ENCODE data around the gene LKAAEAR1.
A peak's percentile ranks its signal among the peaks of the same experiment; 100 is the strongest.

Gene LKAAEAR1

DNA sequence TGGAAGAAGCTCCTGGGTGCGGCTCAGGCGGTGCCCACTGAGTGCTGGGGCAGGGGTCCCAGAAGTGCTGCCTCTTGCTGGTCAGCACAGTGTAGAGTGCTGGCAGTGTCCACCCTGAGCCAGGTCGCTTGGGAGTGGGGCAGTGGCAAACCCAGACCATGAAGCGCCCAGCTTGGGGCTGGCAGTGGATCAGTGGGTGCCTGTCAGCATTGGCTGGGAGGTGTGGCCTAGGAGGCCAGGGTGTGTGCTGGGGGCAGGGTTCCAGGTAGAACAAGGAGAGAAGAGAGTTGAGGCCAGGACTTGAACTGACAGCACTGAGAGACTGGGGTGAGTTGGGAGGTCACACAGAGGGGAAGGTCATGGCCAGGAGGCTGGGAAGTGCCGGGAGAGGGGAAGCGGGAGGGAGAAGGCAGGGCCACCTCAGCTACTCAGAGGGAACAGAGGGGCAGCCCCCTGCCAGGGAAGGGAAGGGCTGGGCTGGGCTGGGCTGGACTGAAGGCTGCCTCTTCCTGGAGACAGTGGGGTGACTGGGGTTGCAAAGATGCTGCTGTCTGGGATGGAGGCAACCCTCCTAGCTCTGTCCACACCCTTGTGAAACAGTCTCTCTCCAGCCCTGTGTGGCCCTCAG is 17.1 kb downstream of the LKAAEAR1 start:
- no peak overlapping the region for H3K4me3 ChIP-seq (ENCODE audit: low read depth, low read length)
- no peak for DNase-seq (ENCODE audit: low read depth)
- TF ChIP-seq, protein P1, sequence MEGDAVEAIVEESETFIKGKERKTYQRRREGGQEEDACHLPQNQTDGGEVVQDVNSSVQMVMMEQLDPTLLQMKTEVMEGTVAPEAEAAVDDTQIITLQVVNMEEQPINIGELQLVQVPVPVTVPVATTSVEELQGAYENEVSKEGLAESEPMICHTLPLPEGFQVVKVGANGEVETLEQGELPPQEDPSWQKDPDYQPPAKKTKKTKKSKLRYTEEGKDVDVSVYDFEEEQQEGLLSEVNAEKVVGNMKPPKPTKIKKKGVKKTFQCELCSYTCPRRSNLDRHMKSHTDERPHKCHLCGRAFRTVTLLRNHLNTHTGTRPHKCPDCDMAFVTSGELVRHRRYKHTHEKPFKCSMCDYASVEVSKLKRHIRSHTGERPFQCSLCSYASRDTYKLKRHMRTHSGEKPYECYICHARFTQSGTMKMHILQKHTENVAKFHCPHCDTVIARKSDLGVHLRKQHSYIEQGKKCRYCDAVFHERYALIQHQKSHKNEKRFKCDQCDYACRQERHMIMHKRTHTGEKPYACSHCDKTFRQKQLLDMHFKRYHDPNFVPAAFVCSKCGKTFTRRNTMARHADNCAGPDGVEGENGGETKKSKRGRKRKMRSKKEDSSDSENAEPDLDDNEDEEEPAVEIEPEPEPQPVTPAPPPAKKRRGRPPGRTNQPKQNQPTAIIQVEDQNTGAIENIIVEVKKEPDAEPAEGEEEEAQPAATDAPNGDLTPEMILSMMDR (IDR thresholded peaks at IDR 0.05; ENCODE audit: low read depth, low read length, missing control alignments): no peak

DNA sequence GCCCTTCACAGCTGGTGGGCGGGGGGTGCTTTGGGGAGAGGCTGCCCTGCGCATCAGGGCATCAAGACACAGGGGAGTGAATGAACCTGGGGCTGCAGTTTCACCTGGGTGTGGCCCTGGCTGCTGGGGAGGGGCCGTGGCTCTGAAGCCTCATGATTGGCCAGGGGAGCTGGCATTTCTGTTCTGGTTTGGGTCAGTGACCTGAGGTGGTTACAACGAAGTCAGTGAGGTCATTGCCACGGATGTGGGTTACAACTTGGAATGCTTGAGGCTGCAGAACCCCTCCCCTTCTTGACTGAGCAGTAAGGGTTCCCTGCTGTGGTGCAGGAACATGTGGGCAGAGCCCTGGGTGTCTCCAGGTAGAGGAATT is 18.2 kb downstream of the LKAAEAR1 start:
- TF ChIP-seq, protein P1 (IDR thresholded peaks at IDR 0.05; ENCODE audit: low read depth, low read length, missing control alignments): no peak
- H3K4me3 ChIP-seq (ENCODE audit: low read depth, low read length): no peak overlapping the region
- DNase-seq (ENCODE audit: low read depth): peak; percentile 85

DNA sequence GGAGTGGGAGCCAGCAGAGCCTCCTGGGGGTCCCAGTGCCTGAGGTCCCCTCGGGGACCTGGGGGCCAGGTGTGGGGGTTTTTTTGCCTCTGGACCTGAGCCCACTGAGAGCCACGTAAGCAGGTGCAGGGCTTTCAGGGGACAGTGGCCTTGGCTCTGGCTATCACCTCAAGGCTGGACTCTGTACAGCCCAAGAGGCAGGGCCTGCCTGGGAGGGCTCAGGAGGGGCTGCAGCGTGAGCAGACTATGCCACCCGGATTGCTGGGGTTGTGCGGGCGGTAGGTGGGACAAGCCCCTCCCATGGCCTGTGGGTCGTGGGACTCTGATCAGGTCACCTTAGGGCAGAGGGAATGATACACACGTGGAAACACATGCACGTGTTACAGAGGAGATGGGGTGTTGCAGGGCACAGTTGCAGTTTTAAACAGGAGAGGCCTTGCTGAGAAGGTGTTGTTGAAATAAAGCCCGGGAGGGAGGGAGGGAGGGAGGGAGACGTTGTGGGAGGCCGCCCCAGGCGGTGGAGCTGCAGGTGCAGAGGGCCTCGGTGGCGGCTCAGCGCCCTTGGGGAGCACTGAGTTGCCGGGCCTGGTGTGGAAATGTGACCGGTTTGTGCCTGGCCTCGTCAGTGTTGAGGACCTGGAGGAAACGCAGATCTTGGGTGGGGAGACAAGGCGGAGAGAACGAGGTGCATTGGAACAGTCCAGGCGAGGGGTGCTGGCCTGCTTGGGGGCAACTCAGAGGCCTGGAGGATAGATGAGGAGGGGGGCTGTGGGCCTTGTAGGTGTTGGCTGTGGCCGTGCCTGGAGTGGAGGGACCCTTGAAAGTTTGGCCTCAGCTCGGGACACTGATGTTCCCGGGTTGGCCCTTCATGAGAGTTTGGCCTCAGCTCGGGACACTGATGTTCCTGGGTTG is 18.9 kb downstream of the LKAAEAR1 start:
- no peak for DNase-seq (ENCODE audit: low read depth)

DNA sequence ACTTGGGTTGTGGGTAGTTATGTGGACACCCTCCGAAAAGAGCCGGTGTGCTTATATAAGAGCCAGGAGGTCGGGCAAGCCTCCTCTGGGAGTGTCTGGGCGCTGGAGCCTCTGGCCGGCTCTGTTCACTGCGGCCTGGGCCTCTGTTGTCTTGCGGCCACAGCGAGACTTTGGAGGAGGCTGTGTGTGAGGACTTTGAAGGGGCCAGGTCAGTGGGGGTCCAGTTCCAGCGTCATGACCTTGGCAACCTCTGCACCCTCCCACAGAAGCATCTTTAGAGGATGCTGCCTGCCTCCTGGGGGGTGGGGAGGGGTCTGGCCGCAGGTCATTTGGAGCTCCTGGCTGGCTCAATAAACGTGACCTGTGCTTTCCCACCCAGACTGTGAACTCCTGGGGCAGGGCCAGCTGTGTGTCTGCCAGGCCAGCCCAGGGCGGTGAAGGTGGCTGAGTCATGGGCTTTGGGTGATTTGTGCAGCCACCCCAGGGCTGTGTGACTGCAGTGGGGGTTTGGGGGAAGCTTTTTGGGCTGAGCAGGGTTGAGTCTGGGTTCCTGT is 20.0 kb downstream of the LKAAEAR1 start:
- H3K4me3 ChIP-seq (ENCODE audit: low read depth, low read length): no peak overlapping the region; the same call in 1 of the 2 replicates
- no peak for DNase-seq (ENCODE audit: low read depth)
- TF ChIP-seq, protein P1 (IDR thresholded peaks at IDR 0.05; ENCODE audit: low read depth, low read length, missing control alignments): no peak

More for the DNA sequence above, 18.9 kb downstream of the LKAAEAR1 start:
- no peak overlapping the region for H3K4me3 ChIP-seq (ENCODE audit: low read depth, low read length)
- TF ChIP-seq, protein P1 (IDR thresholded peaks at IDR 0.05; ENCODE audit: low read depth, low read length, missing control alignments): no peak

DNA sequence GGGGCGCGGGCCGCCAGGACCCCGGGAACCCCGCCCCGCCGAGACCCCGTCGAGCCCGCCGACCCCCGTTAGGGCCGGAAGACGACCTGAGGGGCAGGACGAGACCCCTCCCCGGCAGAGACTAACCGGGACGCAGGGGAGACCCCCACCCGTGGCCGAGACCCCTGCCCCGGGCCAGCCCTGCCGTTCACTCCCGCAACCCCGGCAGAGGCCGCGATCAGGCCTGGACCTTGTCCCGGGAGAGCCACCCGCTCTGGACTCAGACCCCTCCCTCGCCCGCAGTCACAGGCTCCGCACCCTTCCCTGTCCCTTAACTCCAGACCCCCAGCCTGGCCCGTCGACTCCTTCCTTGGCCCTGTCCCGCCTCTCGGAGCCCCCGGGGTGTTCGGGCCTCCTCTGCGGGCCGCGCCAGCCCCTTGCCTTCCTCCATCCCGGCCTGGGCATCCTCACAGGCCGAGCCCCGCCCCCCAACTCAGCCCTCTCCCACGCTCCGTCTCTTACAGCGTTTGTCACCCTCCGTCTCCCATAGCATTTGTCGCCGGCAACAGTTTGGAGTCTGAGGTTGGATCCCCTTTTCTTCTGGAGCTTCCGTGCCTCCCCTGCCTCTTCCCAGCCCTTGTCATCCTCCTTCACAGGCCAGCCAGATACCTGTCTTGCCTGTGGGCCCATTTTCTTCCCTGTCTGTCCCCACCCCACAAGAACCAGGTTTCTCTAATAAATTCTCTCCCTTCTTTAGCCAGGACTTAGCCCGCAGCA is 20.6 kb downstream of the LKAAEAR1 start:
- no peak for DNase-seq (ENCODE audit: low read depth)
- peak overlapping the region; percentile 71 for H3K4me3 ChIP-seq (ENCODE audit: low read depth, low read length)
- TF ChIP-seq, protein P1 (IDR thresholded peaks at IDR 0.05; ENCODE audit: low read depth, low read length, missing control alignments): no peak

DNA sequence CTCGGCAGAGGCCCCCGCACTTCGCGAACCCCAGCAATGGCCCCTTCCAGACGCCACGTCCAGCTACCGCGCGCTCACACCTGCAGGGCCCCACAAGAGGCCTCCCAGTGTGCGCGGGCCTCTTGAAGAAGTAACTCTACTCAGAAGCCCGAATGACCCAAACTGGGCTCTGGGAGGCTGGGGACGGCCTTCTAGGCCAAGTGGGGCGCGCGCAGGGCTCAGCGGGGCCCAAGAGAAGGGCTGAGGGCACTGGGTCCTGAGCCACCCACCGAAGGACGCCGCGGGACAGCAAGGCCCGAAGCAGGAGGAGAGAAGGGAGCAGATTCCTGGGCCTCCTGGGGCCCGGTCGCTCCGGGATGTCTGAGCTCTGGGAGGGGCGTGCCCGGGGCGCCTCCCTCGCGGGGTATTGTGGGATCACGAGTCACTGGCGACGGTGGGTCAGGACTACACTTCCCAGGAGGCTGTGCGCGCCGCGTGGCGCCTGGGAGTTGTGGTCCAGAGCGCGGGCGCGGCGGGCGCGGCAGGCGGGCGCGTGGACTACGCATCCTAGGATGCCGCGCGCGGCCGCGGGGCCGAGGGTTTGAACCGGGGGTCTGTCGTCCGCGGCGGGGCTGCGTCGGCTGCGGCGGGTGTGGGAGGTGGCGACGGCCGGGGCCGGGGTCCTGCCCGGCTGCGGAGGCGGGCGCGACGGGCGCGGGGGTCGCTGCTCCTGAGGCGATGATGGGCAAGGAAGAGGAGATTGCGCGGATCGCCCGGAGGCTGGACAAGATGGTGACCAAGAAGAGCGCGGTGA is 21.4 kb downstream of the LKAAEAR1 start, which contains the start of gene TCEA2:
Gene TCEA2, plus strand, starts transcription at position 603 of the 793 bp plus-strand sequence. Its CDS starts 115 bp downstream, at position 718.
- DNase-seq (ENCODE audit: low read depth): peak; percentile 78
- peak within 1 kb of the TSS; percentile 71 for H3K4me3 ChIP-seq (ENCODE audit: low read depth, low read length)
- TF ChIP-seq, protein P1 (IDR thresholded peaks at IDR 0.05; ENCODE audit: low read depth, low read length, missing control alignments): no peak
